ENCODE measurements around the gene CIAO2A.
"Not testable (repeated sequence)": the region's sequence is repeated elsewhere in the genome, so short reads cannot be mapped to it uniquely, and the experiment has no call there.

The CIAO2A gene

DNA sequence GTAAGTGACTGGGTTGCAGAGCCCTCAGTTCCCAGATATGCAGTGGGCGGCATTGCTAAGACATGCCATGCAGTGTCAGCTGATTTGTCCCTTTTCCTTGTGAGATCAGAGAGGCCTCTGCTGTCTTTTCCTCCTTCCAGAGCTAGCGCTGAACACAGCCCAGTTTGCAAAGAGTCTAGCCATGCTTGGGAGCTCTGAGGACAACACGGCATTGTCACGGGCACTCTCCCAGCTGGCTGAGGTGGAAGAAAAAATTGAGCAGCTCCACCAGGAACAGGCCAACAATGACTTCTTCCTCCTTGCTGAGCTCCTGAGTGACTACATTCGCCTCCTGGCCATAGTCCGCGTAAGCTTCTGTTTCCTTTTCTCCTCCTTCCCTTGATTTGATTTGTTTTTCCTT lies 37.9 kb upstream of the CIAO2A start:
- Histone ChIP-seq H3K27me3 (ENCODE audit: control insufficient read depth in 5 of 5, insufficient read depth in 4 of 5, low read length in 5 of 5) (no peaks in the 10 kb centered on the region), H3K9me3 (ENCODE audit: control insufficient read depth in 5 of 5, low read length in 5 of 5) (no peaks in the 10 kb centered on the region), H3K4me1 (ENCODE audit: control insufficient read depth in 5 of 5, insufficient read depth in 5 of 5, low read length in 5 of 5) (peaks cover 0 to 14% (median 11%) of the 10 kb centered on the region in 5 donors), H3K27ac (ENCODE audit: low read depth, low read length) (no peak overlapping the region), H3K36me3 (ENCODE audit: control insufficient read depth in 5 of 5, insufficient read depth in 5 of 5, low read length in 5 of 5) (peaks cover 40 to 96% (median 84%) of the 10 kb centered on the region in 5 donors), H3K4me3 (ENCODE audit: low read depth in 1 of 5, low read length in 5 of 5) (no peak overlapping the region), H3K9ac (ENCODE audit: low read length in 5 of 5) (no peak overlapping the region)

DNA sequence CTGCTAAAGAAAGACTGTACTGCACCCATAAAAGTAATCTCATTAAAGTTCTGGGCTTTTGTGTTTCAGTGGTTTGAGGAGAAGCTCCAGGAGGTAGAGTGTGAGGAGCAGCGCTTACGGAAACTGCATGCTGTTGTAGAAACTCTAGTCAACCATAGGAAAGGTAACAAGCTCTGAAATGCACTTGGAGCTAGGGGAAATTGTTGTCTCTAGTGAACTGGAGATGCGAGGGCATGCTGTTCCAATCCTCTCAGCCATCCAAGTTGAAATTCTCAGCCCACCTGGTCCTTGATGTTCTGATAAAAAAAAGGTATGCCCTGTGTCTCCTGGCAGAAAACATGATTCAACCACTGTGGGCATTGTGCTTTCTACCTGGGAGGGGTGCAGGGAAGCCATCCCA lies 36.5 kb upstream of the CIAO2A start:
- Histone ChIP-seq H3K4me1 (ENCODE audit: control insufficient read depth in 5 of 5, insufficient read depth in 5 of 5, low read length in 5 of 5) (peaks cover 0 to 14% (median 11%) of the 10 kb centered on the region in 5 donors), H3K27me3 (ENCODE audit: control insufficient read depth in 5 of 5, insufficient read depth in 4 of 5, low read length in 5 of 5) (no peaks in the 10 kb centered on the region), H3K36me3 (ENCODE audit: control insufficient read depth in 5 of 5, insufficient read depth in 5 of 5, low read length in 5 of 5) (peaks cover 45 to 98% (median 84%) of the 10 kb centered on the region in 5 donors), H3K27ac (ENCODE audit: low read depth, low read length) (no peak overlapping the region), H3K4me3 (ENCODE audit: low read depth in 1 of 5, low read length in 5 of 5) (no peak overlapping the region), H3K9me3 (ENCODE audit: control insufficient read depth in 5 of 5, low read length in 5 of 5) (no peaks in the 10 kb centered on the region), H3K9ac (ENCODE audit: low read length in 5 of 5) (no peak overlapping the region)

DNA sequence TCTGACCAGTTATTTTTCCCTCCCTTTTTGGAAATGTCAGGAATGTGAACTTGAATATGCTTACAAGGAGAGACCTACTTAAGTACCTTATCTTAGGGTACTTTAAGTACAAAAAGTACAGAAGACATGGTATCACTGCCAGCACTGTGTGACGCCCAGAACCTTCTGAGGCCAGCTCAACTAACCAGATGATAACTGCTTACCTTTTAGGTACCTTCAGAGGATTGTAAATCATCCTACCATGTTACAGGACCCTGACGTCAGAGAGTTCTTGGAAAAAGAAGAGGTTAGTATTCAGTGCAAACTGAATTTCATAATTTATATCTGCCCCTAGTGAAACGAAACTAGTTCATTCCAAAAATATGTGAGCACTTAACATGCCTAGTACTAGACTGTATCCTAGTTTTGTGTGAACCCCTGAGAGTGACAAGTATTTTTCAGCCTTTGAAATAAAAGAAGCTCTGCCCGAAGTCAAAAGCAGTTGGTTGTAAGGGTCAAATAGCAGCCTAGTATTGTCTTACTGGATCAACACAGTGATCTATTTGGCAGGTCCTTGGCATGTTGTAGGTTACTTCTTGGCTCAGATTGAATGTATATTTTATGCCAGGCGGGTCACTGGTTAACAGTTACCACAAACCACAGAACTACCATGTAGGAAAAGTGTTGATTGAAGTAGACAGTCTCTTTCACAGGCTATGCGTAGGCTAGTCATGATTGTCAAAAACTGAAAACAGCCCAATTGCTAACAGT lies 34.1 kb upstream of the CIAO2A start:
- Histone ChIP-seq H3K4me1 (ENCODE audit: control insufficient read depth in 5 of 5, insufficient read depth in 5 of 5, low read length in 5 of 5) (no peaks in the 10 kb centered on the region), H3K9me3 (ENCODE audit: control insufficient read depth in 5 of 5, low read length in 5 of 5) (no peaks in the 10 kb centered on the region), H3K4me3 (ENCODE audit: low read depth in 1 of 5, low read length in 5 of 5) (no peak overlapping the region), H3K36me3 (ENCODE audit: control insufficient read depth in 5 of 5, insufficient read depth in 5 of 5, low read length in 5 of 5) (peaks cover 56 to 94% (median 83%) of the 10 kb centered on the region in 5 donors), H3K27me3 (ENCODE audit: control insufficient read depth in 5 of 5, insufficient read depth in 4 of 5, low read length in 5 of 5) (no peaks in the 10 kb centered on the region), H3K9ac (ENCODE audit: low read length in 5 of 5) (no peak overlapping the region), H3K27ac (ENCODE audit: low read depth, low read length) (no peak overlapping the region)

DNA sequence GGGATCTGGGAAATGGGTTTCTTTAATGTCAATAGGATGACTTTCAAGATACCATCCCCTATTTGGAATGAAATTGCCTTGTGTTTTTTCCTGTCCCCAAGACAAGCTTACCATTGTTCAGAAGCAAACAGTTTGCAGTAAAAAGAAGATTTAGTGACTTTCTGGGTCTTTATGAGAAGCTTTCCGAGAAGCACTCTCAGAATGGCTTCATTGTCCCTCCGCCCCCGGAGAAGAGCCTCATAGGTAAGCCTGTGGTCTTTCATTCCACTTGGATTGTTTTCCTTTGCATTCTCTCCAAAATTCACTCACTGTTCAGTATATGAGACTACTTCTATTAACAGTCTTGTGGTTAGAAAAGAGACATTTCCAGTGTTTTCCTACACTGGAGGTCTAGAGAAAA lies 32.3 kb upstream of the CIAO2A start:
- Histone ChIP-seq H3K4me3 (ENCODE audit: low read depth in 1 of 5, low read length in 5 of 5) (no peak overlapping the region), H3K27ac (ENCODE audit: low read depth, low read length) (no peak overlapping the region), H3K36me3 (ENCODE audit: control insufficient read depth in 5 of 5, insufficient read depth in 5 of 5, low read length in 5 of 5) (peaks cover 60 to 93% (median 78%) of the 10 kb centered on the region in 5 donors), H3K4me1 (ENCODE audit: control insufficient read depth in 5 of 5, insufficient read depth in 5 of 5, low read length in 5 of 5) (no peaks in the 10 kb centered on the region), H3K9me3 (ENCODE audit: control insufficient read depth in 5 of 5, low read length in 5 of 5) (no peaks in the 10 kb centered on the region), H3K9ac (ENCODE audit: low read length in 5 of 5) (no peak overlapping the region), H3K27me3 (ENCODE audit: control insufficient read depth in 5 of 5, insufficient read depth in 4 of 5, low read length in 5 of 5) (no peaks in the 10 kb centered on the region)

DNA sequence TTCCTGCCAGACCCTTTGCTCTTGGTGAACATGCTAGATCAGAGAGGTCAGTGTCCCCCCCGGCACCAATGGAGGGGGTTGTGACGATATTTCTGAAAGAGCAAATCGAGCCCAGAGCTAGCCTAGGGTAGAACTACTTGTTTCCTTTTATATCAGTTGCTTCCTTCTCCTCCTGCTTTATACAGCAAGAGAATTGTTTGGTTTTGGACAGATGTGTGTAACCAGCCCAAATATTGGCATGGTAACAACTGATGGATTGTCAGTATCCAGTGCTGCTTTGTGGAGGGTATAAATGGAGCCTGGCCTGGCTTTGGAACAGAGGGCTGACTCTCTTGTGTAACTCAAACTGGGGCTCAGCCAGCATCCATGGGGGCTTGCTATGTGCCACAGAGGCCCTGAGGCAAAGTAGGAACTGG lies 29.3 kb upstream of the CIAO2A start:
- Histone ChIP-seq H3K4me3 (ENCODE audit: low read depth in 1 of 5, low read length in 5 of 5) (no peak overlapping the region), H3K9ac (ENCODE audit: low read length in 5 of 5) (peak overlapping the region in 1 of 5 donors; percentile 6), H3K36me3 (ENCODE audit: control insufficient read depth in 5 of 5, insufficient read depth in 5 of 5, low read length in 5 of 5) (peaks cover 58 to 93% (median 80%) of the 10 kb centered on the region in 5 donors), H3K27ac (ENCODE audit: low read depth, low read length) (no peak overlapping the region), H3K9me3 (ENCODE audit: control insufficient read depth in 5 of 5, low read length in 5 of 5) (no peaks in the 10 kb centered on the region), H3K27me3 (ENCODE audit: control insufficient read depth in 5 of 5, insufficient read depth in 4 of 5, low read length in 5 of 5) (no peaks in the 10 kb centered on the region), H3K4me1 (ENCODE audit: control insufficient read depth in 5 of 5, insufficient read depth in 5 of 5, low read length in 5 of 5) (no peaks in the 10 kb centered on the region)

DNA sequence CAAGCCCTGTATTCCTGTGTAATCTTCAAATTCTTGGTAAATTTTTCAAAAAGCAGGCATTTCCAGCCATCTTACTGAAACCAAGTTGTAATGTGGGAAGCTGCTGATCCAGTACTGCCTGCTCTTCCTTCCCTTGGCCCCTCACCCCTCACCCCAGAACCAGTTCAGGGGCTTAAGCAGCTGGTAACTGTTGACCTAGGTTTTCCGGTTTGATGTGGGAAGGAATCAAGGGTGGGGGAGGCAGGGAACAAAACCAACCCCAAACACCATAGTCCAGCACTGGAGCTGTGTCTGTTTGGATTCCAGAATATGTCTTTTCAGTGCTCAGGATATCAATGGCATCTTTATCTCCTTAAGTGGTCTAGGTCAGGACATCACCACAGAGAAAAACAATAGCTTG lies 28.8 kb upstream of the CIAO2A start:
- H3K36me3 ChIP-seq (ENCODE audit: control insufficient read depth in 5 of 5, insufficient read depth in 5 of 5, low read length in 5 of 5) = peaks cover 56 to 93% (median 80%) of the 10 kb centered on the region in 5 donors
- no peak overlapping the region for H3K27ac ChIP-seq (ENCODE audit: low read depth, low read length)

DNA sequence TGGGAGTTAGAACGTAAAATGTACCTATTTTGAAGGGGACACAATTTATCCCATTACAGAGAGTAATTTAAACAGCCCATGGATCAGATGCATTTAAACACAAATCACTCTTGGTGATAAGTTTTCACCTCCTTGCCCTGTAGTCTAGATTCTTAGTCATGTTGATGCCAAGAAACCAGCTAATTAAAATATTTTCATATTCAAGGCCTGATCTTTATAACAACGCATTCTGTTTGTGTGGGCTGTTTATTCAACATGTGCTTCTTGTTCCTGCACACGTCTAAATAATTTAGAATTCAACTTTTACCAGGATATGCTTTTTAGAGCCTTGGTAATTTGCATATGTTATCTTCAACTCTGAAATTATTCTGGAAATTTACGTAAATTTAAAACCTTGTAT lies 28.0 kb upstream of the CIAO2A start:
- H3K27me3 ChIP-seq (ENCODE audit: control insufficient read depth in 5 of 5, insufficient read depth in 4 of 5, low read length in 5 of 5) = no peaks in the 10 kb centered on the region
- H3K4me3 ChIP-seq (ENCODE audit: low read depth in 1 of 5, low read length in 5 of 5) = no peak overlapping the region
- H3K9me3 ChIP-seq (ENCODE audit: control insufficient read depth in 5 of 5, low read length in 5 of 5) = no peaks in the 10 kb centered on the region
- no peak overlapping the region for H3K9ac ChIP-seq (ENCODE audit: low read length in 5 of 5)
- no peak overlapping the region for H3K27ac ChIP-seq (ENCODE audit: low read depth, low read length)
- peaks cover 53 to 93% (median 78%) of the 10 kb centered on the region in 5 donors for H3K36me3 ChIP-seq (ENCODE audit: control insufficient read depth in 5 of 5, insufficient read depth in 5 of 5, low read length in 5 of 5)
- no peaks in the 10 kb centered on the region for H3K4me1 ChIP-seq (ENCODE audit: control insufficient read depth in 5 of 5, insufficient read depth in 5 of 5, low read length in 5 of 5)

More for the DNA sequence above, 28.8 kb upstream of the CIAO2A start:
- H3K4me3 ChIP-seq (ENCODE audit: low read depth in 1 of 5, low read length in 5 of 5) = no peak overlapping the region
- H3K9me3 ChIP-seq (ENCODE audit: control insufficient read depth in 5 of 5, low read length in 5 of 5) = no peaks in the 10 kb centered on the region
- H3K9ac ChIP-seq (ENCODE audit: low read length in 5 of 5) = no peak overlapping the region
- no peaks in the 10 kb centered on the region for H3K4me1 ChIP-seq (ENCODE audit: control insufficient read depth in 5 of 5, insufficient read depth in 5 of 5, low read length in 5 of 5)
- no peaks in the 10 kb centered on the region for H3K27me3 ChIP-seq (ENCODE audit: control insufficient read depth in 5 of 5, insufficient read depth in 4 of 5, low read length in 5 of 5)

DNA sequence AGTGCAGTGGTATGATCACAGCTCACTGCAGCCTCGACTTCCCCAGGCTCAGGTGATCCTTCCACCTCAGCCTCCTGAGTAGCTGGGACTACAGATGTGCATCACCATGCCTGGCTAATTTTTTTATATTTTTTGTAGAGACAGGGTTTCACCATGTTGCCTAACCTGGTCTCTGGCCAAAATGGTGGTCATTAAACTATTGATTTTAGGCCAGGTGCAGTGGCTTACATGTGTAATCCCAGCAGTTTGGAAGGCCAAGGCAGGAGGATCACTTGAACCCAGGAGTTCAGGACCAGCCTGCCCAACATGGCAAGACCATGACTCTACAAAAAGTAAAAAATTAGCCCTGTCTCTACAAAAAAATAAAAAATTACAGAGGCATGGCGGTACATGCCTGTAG lies 26.7 kb upstream of the CIAO2A start:
- H3K4me1 ChIP-seq (ENCODE audit: control insufficient read depth in 5 of 5, insufficient read depth in 5 of 5, low read length in 5 of 5); H3K9me3 ChIP-seq (ENCODE audit: control insufficient read depth in 5 of 5, low read length in 5 of 5); H3K27ac ChIP-seq (ENCODE audit: low read depth, low read length); H3K9ac ChIP-seq (ENCODE audit: low read length in 5 of 5); H3K27me3 ChIP-seq (ENCODE audit: control insufficient read depth in 5 of 5, insufficient read depth in 4 of 5, low read length in 5 of 5); H3K4me3 ChIP-seq (ENCODE audit: low read depth in 1 of 5, low read length in 5 of 5): not testable (repeated sequence)
- peaks cover 55 to 93% (median 77%) of the 10 kb centered on the region in 5 donors for H3K36me3 ChIP-seq (ENCODE audit: control insufficient read depth in 5 of 5, insufficient read depth in 5 of 5, low read length in 5 of 5)

DNA sequence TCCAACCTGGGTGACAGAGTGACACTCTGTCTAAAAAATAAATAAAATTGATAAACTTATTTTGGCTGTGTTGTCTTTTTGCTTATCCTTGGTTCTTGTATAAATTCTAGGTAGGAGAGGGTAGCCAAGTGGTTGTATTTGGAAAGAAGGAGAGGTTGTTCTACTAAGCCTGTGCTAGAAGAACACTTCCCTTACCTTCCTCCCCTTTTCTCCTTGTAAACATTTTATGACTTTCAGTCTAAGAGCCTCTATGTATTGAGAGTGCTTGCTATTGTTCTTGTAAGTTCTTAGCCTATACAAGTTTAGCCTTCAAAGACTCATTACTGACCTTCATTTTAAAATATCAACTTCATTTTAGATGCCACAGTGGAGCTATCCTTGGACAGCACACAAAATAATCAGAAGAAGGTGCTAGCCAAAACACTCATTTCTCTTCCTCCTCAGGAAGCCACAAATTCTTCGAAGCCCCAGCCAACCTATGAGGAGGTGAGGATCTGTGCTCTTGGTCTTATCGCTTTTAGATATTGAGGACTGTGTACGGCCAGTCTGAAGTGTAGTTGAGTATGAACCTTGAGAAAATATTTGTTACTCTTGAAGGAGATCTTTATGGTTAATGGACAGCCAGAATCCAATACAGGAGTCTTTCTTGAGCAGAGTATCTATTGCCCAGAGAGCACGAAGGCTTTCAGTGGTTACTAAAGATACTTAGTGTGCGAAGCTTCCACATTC lies 24.3 kb upstream of the CIAO2A start:
- Histone ChIP-seq H3K27me3 (ENCODE audit: control insufficient read depth in 5 of 5, insufficient read depth in 4 of 5, low read length in 5 of 5) (no peaks in the 10 kb centered on the region), H3K9ac (ENCODE audit: low read length in 5 of 5) (no peak overlapping the region), H3K4me1 (ENCODE audit: control insufficient read depth in 5 of 5, insufficient read depth in 5 of 5, low read length in 5 of 5) (peaks cover 0 to 5% (median 4%) of the 10 kb centered on the region in 5 donors), H3K9me3 (ENCODE audit: control insufficient read depth in 5 of 5, low read length in 5 of 5) (no peaks in the 10 kb centered on the region), H3K4me3 (ENCODE audit: low read depth in 1 of 5, low read length in 5 of 5) (no peak overlapping the region), H3K27ac (ENCODE audit: low read depth, low read length) (no peak overlapping the region), H3K36me3 (ENCODE audit: control insufficient read depth in 5 of 5, insufficient read depth in 5 of 5, low read length in 5 of 5) (peaks cover 59 to 100% (median 82%) of the 10 kb centered on the region in 5 donors)

DNA sequence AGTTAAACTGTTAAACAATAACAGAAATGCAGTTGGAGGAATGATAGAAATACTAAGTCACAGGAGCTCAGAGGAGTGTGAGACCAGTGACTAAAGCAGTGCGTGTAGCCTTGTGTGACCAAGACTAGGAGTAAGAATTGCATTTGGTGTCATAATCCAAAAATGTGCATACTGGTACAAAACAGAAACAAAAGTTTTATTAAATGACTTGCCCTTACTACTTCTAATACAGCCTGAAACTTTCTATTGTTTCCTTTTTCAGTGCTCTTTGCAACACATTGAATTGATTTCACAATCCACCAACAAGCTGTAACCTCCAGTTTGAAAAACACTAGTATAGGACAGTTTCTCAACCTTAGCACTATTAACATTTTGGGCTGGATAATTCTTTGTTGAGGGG lies 19.3 kb upstream of the CIAO2A start:
- H3K4me3 ChIP-seq (ENCODE audit: low read depth in 1 of 5, low read length in 5 of 5) = no peak overlapping the region
- H3K9ac ChIP-seq (ENCODE audit: low read length in 5 of 5) = no peak overlapping the region
- peaks cover 3 to 31% (median 22%) of the 10 kb centered on the region in 5 donors for H3K4me1 ChIP-seq (ENCODE audit: control insufficient read depth in 5 of 5, insufficient read depth in 5 of 5, low read length in 5 of 5)
- H3K36me3 ChIP-seq (ENCODE audit: control insufficient read depth in 5 of 5, insufficient read depth in 5 of 5, low read length in 5 of 5) = peaks cover 36 to 52% (median 40%) of the 10 kb centered on the region in 5 donors
- H3K27ac ChIP-seq (ENCODE audit: low read depth, low read length) = peak overlapping the region; percentile 58
- no peaks in the 10 kb centered on the region for H3K9me3 ChIP-seq (ENCODE audit: control insufficient read depth in 5 of 5, low read length in 5 of 5)
- no peaks in the 10 kb centered on the region for H3K27me3 ChIP-seq (ENCODE audit: control insufficient read depth in 5 of 5, insufficient read depth in 4 of 5, low read length in 5 of 5)

Data from subcutaneous abdominal adipose tissue (tissue), 5 donors.